ENCODE results near the gene NEURL1.

The NEURL1 gene

DNA sequence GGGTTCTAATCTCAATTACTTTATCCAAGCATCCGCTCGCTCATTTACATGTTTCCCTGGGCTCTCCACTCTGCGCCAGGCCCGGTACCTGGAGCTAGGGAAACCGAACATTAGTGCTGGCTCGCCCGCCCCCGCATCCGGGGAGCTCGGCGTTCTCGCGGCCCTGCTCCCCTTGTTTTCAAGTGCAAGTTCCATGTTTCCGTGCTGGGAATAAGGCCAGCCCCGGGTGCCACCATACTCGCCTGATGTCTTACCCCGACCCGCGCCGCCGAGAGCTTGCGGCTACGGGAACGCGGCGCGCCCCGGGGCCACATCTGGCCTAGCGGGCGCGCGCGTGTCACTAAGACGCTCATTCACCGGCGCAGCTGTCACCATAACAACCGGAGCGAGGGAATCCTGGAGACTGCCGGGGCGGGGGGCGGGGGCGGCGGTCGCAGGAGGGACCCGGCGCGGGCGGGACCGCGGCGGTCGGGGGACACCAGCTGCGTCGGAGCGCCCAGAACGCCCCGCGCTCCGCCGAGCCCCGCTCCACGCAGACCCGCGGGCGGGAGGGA lies at the start of gene NEURL1:
TSS of gene NEURL1 (plus strand) at position 344 of the 554 bp plus-strand sequence. CDS start 683 bp downstream, outside the sequence.
- no peak for DNase-seq (ENCODE audit: low read depth in 1 of 2, low spot score in 1 of 2)

GRCh38 chr10:103444478-103444877 lies 49.0 kb upstream of the NEURL1 start:
- no peak for DNase-seq (ENCODE audit: low read depth in 1 of 2, low spot score in 1 of 2)

DNA sequence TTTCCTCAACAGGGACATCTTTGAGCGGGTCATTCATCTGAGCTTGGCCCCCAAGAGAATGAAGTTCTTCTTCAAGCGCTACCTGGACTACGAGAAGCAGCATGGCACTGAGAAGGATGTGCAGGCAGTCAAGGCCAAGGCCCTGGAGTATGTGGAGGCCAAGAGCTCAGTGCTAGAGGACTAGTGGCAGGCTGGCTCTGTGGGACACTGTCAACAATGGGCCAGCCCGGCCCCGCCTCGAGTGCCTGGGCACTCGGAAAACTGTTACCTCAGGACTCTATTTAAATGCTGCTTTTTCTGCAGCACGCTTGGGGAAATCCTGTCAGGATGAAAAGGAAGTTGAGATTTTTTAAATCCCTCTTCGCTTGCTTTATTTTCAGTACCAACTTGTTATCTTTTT lies 48.1 kb upstream of the NEURL1 start:
- no peak for DNase-seq (ENCODE audit: low read depth in 1 of 2, low spot score in 1 of 2)

DNA sequence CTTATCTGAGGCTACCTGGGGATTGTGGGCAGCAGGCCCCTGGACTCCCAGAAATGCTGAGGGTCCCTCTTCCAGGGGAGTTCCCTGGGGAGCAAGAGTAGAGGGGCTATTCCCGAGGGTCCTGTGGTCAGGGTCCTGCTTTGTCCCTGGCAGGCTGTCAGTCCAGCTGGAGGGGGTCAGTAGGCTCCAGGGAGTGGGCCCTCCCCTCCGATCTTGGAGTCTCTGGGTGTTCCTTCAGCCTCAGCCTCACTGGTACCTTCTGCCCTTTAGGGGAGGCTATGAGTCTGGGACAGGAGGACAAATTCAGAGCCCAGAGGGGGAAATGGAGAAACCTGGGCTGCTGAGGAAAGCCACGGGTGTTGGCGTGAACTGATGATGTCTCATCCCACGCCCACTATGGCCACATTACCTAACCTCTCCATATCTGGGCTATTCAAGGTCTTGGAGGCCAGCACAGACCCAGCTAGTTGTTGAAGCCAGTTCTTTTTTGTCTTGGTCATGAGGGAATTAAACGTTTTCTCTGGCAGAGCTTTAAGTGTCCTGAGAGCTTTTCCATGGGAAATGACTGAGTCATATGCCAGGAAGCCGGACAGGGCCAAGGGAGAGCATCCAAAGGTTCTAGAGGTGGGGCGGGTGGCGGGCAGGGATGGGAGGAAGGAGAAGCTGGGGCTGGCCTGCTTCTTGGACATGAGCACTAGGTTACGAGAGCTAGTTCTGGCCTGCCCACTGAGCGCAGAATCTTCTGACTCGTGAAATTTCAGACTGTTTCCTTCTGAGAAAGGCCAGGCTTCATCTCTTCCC lies 47.5 kb upstream of the NEURL1 start:
- DNase-seq (ENCODE audit: low read depth in 1 of 2, low spot score in 1 of 2) = no peak

- DNase-seq (ENCODE audit: low read depth in 1 of 2, low spot score in 1 of 2) = no peak
Observed at GRCh38 chr10:103447187-103447586, 46.3 kb upstream of the NEURL1 start.

GRCh38 chr10:103448746-103449145 lies 44.8 kb upstream of the NEURL1 start:
- no peak for DNase-seq (ENCODE audit: low read depth in 1 of 2, low spot score in 1 of 2)

- no peak for DNase-seq (ENCODE audit: low read depth in 1 of 2, low spot score in 1 of 2)
Observed at GRCh38 chr10:103449208-103450144, 44.0 kb upstream of the NEURL1 start.

GRCh38 chr10:103450201-103450695 lies 43.3 kb upstream of the NEURL1 start:
- DNase-seq (ENCODE audit: low read depth in 1 of 2, low spot score in 1 of 2) = no peak

- peak; percentile 16 to 25 for DNase-seq (ENCODE audit: low read depth in 1 of 2, low spot score in 1 of 2)
Observed at GRCh38 chr10:103451091-103451813, 42.3 kb upstream of the NEURL1 start.

- DNase-seq (ENCODE audit: low read depth in 1 of 2, low spot score in 1 of 2) = peak; percentile 36 to 49
Observed at GRCh38 chr10:103451831-103452505, 41.5 kb upstream of the NEURL1 start, which contains the start of gene CALHM2. CALHM2 (minus strand) TSS chr10:103452370; CDS start chr10:103449941, 2,429 bp downstream.

- DNase-seq (ENCODE audit: low read depth in 1 of 2, low spot score in 1 of 2) = no peak
Observed at GRCh38 chr10:103452506-103453230, 40.8 kb upstream of the NEURL1 start.

- DNase-seq (ENCODE audit: low read depth in 1 of 2, low spot score in 1 of 2) = no peak
Observed at GRCh38 chr10:103454026-103454425, 39.5 kb upstream of the NEURL1 start.

GRCh38 chr10:103455235-103455634 lies 38.3 kb upstream of the NEURL1 start:
- no peak for DNase-seq (ENCODE audit: low read depth in 1 of 2, low spot score in 1 of 2)

- DNase-seq (ENCODE audit: low read depth in 1 of 2, low spot score in 1 of 2) = no peak
Observed at GRCh38 chr10:103456074-103456660, 37.3 kb upstream of the NEURL1 start.

DNA sequence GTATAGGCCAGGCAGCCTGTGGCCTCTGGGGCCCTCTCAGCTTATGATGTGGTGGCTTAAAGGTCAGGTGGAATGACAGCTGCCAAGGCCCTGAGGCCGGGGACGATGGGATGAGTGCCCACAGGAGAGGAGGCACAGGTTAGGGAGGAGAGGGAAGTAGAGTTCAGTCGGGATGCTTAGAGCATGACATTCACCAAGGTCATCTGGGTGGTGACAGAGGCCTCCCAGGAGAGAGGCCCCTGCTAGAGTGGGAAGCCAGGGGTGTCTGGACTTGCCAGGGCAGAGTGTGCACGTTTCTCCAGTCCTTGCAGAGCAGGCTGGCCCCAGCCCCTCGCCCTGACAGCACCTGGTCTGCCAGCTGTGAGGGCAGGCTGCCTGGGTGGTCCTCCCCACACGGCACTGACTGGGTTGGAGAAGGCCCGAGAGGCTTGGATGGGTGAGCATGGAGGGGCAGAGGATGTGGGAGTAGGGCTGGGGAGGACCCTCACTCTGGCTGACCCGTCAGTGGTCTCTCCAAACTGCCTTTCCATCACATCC lies 36.3 kb upstream of the NEURL1 start:
- DNase-seq (ENCODE audit: low read depth in 1 of 2, low spot score in 1 of 2) = no peak

DNA sequence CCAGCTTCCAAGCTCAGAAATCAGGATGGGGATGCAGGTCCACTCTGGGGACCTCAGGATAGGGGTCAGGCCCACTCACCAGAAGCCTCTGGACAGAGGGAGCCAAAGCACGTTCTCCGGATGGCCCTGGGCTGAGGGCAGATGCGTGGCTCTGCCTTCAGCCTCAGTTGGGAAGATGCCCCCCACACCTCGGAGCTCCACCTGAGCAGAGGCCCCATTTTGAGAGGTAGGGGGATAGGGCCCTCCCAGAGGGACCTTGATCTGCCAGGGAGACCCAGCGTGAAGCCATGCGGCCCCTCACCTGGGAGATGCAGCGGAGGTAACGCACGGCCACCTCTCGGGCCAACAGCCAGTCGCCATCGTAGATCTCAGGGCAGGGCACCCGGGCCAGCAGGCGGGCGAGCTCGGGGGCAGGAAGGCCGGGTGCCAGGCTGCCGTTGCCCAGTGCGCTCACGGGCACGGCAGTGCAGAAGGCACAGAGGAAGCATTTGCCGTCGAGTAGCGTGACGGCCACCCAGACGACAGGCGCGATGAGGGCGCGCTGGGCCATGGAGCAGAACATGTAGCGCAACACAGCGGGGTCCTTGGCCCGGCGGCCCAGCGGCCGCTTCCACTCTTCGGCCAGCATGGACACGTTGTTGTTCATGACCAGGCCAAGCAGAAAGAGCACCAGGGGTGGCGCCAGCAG lies 35.5 kb upstream of the NEURL1 start:
- DNase-seq (ENCODE audit: low read depth in 1 of 2, low spot score in 1 of 2) = no peak

DNA sequence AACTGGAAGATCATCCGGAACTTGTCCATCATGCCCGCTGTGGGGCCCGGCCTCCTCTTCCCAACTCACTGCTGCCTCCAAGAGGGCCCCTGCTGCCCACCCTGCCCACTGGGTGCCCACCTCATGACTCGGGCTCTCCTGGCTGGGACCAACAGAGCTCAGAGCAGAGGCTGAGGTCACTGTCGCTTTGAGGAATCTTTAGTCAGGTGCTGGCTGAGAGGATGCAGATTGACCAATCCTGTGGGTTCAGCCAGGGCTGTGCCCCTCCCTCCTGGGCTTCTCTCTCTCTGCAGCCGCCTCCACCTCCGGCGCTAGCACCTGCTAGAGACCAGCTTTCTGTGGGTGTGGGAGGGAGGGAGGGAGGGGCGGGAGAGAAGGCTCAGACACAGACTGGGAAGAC lies 34.8 kb upstream of the NEURL1 start, which contains the start of gene CALHM1:
TSS of gene CALHM1 (minus strand) at position 181 of the 400 bp plus-strand sequence. CDS start at position 32, 149 bp downstream.
- DNase-seq (ENCODE audit: low read depth in 1 of 2, low spot score in 1 of 2) = no peak

DNA sequence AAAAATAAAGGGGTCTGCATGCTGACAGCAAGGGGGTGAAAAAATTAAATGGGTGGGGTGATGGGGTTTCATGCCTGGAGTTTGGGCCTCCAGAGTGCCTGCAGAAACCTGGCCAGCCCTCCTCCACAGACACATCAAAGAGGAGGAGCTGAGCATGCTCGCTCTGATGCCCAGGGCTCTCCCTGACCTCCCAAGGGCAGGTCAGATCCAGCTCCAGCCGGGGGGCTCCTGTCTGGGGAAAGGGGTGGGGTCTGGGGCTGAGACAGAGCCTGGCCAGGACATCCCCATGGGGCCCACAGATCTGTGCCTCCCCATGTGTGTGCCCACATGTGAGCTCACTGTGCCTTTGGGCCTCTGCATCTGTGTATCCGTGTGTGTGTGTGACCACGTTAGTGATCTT lies 33.9 kb upstream of the NEURL1 start:
- DNase-seq (ENCODE audit: low read depth in 1 of 2, low spot score in 1 of 2) = no peak
